Central memory CD4-positive, alpha-beta T cell (primary cell): ENCODE results near the gene TAF5L.
A peak's percentile ranks its signal among the peaks of the same experiment; 100 is the strongest.
"Not testable (repeated sequence)": the region's sequence is repeated elsewhere in the genome, so short reads cannot be mapped to it uniquely, and the experiment has no call there.

ENCODE experiments used
- DNase-seq: peaks from one replicate; pipeline ENCODE4 v3.0.0; 2022

The TAF5L gene

GRCh38 chr1:229563241-229563640 is 62.7 kb downstream of the TAF5L start:
- DNase-seq: no peak

- no peak for DNase-seq
These were observed 63.2 kb downstream of the TAF5L start for GRCh38 chr1:229562686-229563085.

GRCh38 chr1:229561141-229561540 is 64.8 kb downstream of the TAF5L start:
- DNase-seq: no peak

GRCh38 chr1:229560124-229560523 is 65.8 kb downstream of the TAF5L start:
- DNase-seq: not testable (repeated sequence)

GRCh38 chr1:229559336-229559801 is 66.6 kb downstream of the TAF5L start:
- DNase-seq: not testable (repeated sequence)

- peak; percentile 80 for DNase-seq
These were observed 67.2 kb downstream of the TAF5L start, which contains the start of gene ABCB10 for GRCh38 chr1:229558460-229559335. Gene ABCB10 (minus strand): TSS chr1:229558707. CDS start chr1:229558652, 55 bp downstream.

GRCh38 chr1:229557913-229558414 is 68.0 kb downstream of the TAF5L start:
- DNase-seq: peak; percentile 19

- DNase-seq: no peak
These were observed 68.6 kb downstream of the TAF5L start for GRCh38 chr1:229557200-229557850.

- DNase-seq: no peak
These were observed 70.9 kb downstream of the TAF5L start for GRCh38 chr1:229554886-229555621.

- DNase-seq: no peak
These were observed 72.2 kb downstream of the TAF5L start for GRCh38 chr1:229553621-229554130.

- DNase-seq: no peak
These were observed 73.2 kb downstream of the TAF5L start for GRCh38 chr1:229552732-229553131.

- no peak for DNase-seq
These were observed 74.9 kb downstream of the TAF5L start for GRCh38 chr1:229550812-229551567.

GRCh38 chr1:229547542-229547941 is 78.4 kb downstream of the TAF5L start:
- DNase-seq: no peak

- no peak for DNase-seq
These were observed 81.3 kb downstream of the TAF5L start for GRCh38 chr1:229544587-229544986.
